ENCODE results near the gene SBNO2. TPM values are rescaled to one million over a fixed set of nuclear protein-coding genes. Genes with fewer than 3 reads are reported as not detected.

Gene SBNO2
- total and polyA plus RNA-seq, 2 experiments from 2014 or later = 6.9 to 35.4 TPM

GRCh38 chr19:1122021-1122971 is 51.8 kb downstream of the SBNO2 start (continued):
- no peak for TF ChIP-seq ZNF462 (CRISPR knock-in tag; IDR thresholded peaks at IDR 0.05)
- TF ChIP-seq REST (IDR thresholded peaks at IDR 0.05; ENCODE audit: unreplicated experiment) = no peak

- Histone ChIP-seq H3K4me2 (no peak overlapping the region), H3F3A (replicated peaks; ENCODE audit: low read depth) (0 out of 2 replicates have a peak, but pooled peaks cover 6% of the 10 kb centered on the region), H3K27ac (ENCODE audit: low read depth) (no peak overlapping the region), H3K36me3 (ENCODE audit: insufficient read depth) (no peaks in the 10 kb centered on the region), H3K9me2 (ENCODE audit: insufficient read depth) (no peaks in the 10 kb centered on the region), H2AFZ (no peak overlapping the region), H3K4me3 (no peak overlapping the region), H4K20me1 (replicated peaks; ENCODE audit: insufficient read depth) (no peaks in the 10 kb centered on the region; the same call in 1 of the 2 replicates), H3K27me3 (ENCODE audit: insufficient read depth) (no peaks in the 10 kb centered on the region), H3K4me1 (ENCODE audit: insufficient read depth) (no peaks in the 10 kb centered on the region), H3K79me2 (replicated peaks; ENCODE audit: insufficient read depth) (no peaks in the 10 kb centered on the region)
- Mint-ChIP-seq H3K27ac (no peak overlapping the region), H3K36me3 (ENCODE audit: low read depth) (peaks cover 26% of the 10 kb centered on the region), H3K27me3 (ENCODE audit: insufficient read depth, low read depth, poor library complexity) (peaks cover 2% of the 10 kb centered on the region), H3K4me3 (no peak overlapping the region), H3K4me1 (peaks cover 2% of the 10 kb centered on the region), H3K9me3 (no peaks in the 10 kb centered on the region; the same call in 2 of the 3 replicates)
- DNase-seq (ENCODE audit: low spot score) (no peak), ATAC-seq (no peak)
- no peak for TF ChIP-seq STAT1 (IDR thresholded peaks at IDR 0.05; ENCODE audit: unreplicated experiment)
- no peak for TF ChIP-seq REST (IDR thresholded peaks at IDR 0.05; ENCODE audit: unreplicated experiment)
Measured at GRCh38 chr19:1121395-1121794, 52.7 kb downstream of the SBNO2 start.

Measured in GM23338 (cell line).